HEK293 (cell line): ENCODE data around the gene WNT1.

Experiments
- EGR2 ChIP-seq: fragments of 450-650 bp; formaldehyde crosslinking; IDR thresholded peaks from 2 replicates; pipeline ENCODE4 v1.5.1; 2016; ENCODE audit warnings: low read depth, missing biosample characterization, missing genetic modification characterization
- GFI1B ChIP-seq: fragments of 450-650 bp; formaldehyde crosslinking; IDR thresholded peaks from 2 replicates; pipeline ENCODE4 v1.5.1; 2016; ENCODE audit warnings: missing biosample characterization, missing genetic modification characterization
- ZIC2 ChIP-seq: fragments of 450-650 bp; formaldehyde crosslinking; IDR thresholded peaks from 2 replicates; pipeline ENCODE4 v1.5.1; 2016; ENCODE audit warnings: missing biosample characterization, missing genetic modification characterization
- ZNF121 ChIP-seq: fragments of 450-650 bp; formaldehyde crosslinking; IDR thresholded peaks from 2 replicates; pipeline ENCODE4 v1.5.1; 2016; ENCODE audit warnings: missing biosample characterization, missing genetic modification characterization
- ZNF146 ChIP-seq: fragments of 450-650 bp; formaldehyde crosslinking; IDR thresholded peaks from 2 replicates; pipeline ENCODE4 v1.5.1; 2016; ENCODE audit warnings: missing biosample characterization, missing genetic modification characterization
- ZNF274 ChIP-seq, 2 experiments: fragments of 200-500 bp in 1 of 2; fragments of 450-650 bp in 1 of 2; sonication (Bioruptor generic) in 1 of 2; formaldehyde crosslinking in 1 of 2; IDR thresholded peaks; 2 replicates each; pipeline versions ENCODE4 v1.5.1 to v1.6.1; 2014 to 2016; ENCODE audit warnings: borderline replicate concordance in 1 of 2, inconsistent platforms in 1 of 2, low read length in 1 of 2, missing biosample characterization in 1 of 2, missing genetic modification characterization in 1 of 2
- ZNF292 ChIP-seq: fragments of 450-650 bp; formaldehyde crosslinking; IDR thresholded peaks from 2 replicates; pipeline ENCODE4 v1.5.1; 2016; ENCODE audit warnings: low read depth, missing biosample characterization, missing genetic modification characterization, borderline replicate concordance
- ZNF423 ChIP-seq: fragments of 450-650 bp; formaldehyde crosslinking; IDR thresholded peaks from 2 replicates; pipeline ENCODE4 v1.5.1; 2016; ENCODE audit warnings: missing biosample characterization, missing genetic modification characterization
- ZNF600 ChIP-seq: fragments of 450-650 bp; formaldehyde crosslinking; IDR thresholded peaks from 2 replicates; pipeline ENCODE4 v1.5.1; 2016; ENCODE audit warnings: missing biosample characterization, missing genetic modification characterization
- TF ChIP-seq, protein P1 (sequence below): fragments of 450-650 bp; formaldehyde crosslinking; IDR thresholded peaks from 2 replicates; pipeline ENCODE4 v1.5.1; 2016; ENCODE audit warnings: missing biosample characterization, missing genetic modification characterization
- TF ChIP-seq, protein P2 (sequence below): fragments of 450-650 bp; formaldehyde crosslinking; IDR thresholded peaks from 2 replicates; pipeline ENCODE4 v1.5.1; 2016; ENCODE audit warnings: missing biosample characterization, missing genetic modification characterization
- TF ChIP-seq, protein P3 (sequence below): fragments of 450-650 bp; formaldehyde crosslinking; IDR thresholded peaks from 2 replicates; pipeline ENCODE4 v1.5.1; 2016; ENCODE audit warnings: missing biosample characterization, missing genetic modification characterization
- TF ChIP-seq, protein P4 (sequence below): IDR thresholded peaks from 2 replicates; pipeline ENCODE4 v1.6.1; 2011; ENCODE audit warnings: mild to moderate bottlenecking, low read depth, low read length, borderline replicate concordance

DNA sequence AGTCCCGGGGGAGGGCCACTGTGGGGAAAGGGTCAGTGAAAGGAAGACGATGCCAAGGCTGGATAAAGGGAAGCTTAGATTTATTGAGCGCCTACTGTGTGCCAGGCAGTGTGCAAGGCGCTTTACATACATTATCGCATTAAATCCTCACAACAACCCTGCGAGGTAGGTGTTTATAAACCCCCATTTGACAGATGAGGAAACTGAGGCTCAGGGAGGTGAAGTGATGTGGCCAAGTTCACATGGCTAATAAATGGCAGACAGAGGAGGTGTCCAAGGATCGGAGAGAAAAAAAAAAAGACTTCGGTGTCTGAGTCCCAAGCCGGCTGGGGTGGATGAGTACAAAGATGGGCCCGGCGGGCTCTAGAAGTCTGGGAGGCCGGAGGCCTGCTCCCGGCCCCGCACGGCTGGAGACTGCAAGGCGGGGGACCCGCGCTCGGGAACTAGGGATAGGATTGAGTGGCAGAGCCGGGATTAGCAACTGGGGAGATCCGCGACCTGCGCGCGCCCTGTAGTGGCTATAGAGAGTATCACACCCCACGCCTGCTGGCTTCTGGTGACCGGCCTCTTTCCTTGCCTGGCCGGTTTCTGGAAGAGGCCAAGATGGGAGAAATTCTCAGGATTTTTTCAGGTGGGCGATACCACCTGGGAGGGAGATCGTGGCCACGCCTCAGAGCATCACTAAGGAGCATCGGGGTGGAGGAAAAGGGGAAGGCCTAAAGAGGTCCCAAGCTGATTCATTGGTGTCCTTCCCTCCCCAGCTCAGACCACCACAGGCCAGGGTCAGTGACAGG, 17.2 kb downstream of the WNT1 start:
- TF ChIP-seq ZNF146 (tag by site-specific recombination) (no peak), EGR2 (no peak), ZNF423 (tag by site-specific recombination) (no peak), GFI1B (tag by site-specific recombination) (no peak), ZNF292 (tag by site-specific recombination) (no peak), ZIC2 (no peak), ZNF121 (tag by site-specific recombination) (no peak), ZNF274 (IDR thresholded peaks at IDR 0.05; ENCODE audit: low read length) (no peak), ZNF274 (tag by site-specific recombination; IDR thresholded peaks at IDR 0.05; ENCODE audit: borderline replicate concordance) (no peak), ZNF600 (tag by site-specific recombination) (peak; percentile 78)
- TF ChIP-seq, protein P1, sequence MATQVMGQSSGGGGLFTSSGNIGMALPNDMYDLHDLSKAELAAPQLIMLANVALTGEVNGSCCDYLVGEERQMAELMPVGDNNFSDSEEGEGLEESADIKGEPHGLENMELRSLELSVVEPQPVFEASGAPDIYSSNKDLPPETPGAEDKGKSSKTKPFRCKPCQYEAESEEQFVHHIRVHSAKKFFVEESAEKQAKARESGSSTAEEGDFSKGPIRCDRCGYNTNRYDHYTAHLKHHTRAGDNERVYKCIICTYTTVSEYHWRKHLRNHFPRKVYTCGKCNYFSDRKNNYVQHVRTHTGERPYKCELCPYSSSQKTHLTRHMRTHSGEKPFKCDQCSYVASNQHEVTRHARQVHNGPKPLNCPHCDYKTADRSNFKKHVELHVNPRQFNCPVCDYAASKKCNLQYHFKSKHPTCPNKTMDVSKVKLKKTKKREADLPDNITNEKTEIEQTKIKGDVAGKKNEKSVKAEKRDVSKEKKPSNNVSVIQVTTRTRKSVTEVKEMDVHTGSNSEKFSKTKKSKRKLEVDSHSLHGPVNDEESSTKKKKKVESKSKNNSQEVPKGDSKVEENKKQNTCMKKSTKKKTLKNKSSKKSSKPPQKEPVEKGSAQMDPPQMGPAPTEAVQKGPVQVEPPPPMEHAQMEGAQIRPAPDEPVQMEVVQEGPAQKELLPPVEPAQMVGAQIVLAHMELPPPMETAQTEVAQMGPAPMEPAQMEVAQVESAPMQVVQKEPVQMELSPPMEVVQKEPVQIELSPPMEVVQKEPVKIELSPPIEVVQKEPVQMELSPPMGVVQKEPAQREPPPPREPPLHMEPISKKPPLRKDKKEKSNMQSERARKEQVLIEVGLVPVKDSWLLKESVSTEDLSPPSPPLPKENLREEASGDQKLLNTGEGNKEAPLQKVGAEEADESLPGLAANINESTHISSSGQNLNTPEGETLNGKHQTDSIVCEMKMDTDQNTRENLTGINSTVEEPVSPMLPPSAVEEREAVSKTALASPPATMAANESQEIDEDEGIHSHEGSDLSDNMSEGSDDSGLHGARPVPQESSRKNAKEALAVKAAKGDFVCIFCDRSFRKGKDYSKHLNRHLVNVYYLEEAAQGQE (tag by site-specific recombination): no peak
- TF ChIP-seq, protein P2, sequence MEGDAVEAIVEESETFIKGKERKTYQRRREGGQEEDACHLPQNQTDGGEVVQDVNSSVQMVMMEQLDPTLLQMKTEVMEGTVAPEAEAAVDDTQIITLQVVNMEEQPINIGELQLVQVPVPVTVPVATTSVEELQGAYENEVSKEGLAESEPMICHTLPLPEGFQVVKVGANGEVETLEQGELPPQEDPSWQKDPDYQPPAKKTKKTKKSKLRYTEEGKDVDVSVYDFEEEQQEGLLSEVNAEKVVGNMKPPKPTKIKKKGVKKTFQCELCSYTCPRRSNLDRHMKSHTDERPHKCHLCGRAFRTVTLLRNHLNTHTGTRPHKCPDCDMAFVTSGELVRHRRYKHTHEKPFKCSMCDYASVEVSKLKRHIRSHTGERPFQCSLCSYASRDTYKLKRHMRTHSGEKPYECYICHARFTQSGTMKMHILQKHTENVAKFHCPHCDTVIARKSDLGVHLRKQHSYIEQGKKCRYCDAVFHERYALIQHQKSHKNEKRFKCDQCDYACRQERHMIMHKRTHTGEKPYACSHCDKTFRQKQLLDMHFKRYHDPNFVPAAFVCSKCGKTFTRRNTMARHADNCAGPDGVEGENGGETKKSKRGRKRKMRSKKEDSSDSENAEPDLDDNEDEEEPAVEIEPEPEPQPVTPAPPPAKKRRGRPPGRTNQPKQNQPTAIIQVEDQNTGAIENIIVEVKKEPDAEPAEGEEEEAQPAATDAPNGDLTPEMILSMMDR (tag by site-specific recombination): peak; percentile 68
- TF ChIP-seq, protein P3, sequence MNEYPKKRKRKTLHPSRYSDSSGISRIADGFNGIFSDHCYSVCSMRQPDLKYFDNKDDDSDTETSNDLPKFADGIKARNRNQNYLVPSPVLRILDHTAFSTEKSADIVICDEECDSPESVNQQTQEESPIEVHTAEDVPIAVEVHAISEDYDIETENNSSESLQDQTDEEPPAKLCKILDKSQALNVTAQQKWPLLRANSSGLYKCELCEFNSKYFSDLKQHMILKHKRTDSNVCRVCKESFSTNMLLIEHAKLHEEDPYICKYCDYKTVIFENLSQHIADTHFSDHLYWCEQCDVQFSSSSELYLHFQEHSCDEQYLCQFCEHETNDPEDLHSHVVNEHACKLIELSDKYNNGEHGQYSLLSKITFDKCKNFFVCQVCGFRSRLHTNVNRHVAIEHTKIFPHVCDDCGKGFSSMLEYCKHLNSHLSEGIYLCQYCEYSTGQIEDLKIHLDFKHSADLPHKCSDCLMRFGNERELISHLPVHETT (tag by site-specific recombination): no peak
- TF ChIP-seq, protein P4, sequence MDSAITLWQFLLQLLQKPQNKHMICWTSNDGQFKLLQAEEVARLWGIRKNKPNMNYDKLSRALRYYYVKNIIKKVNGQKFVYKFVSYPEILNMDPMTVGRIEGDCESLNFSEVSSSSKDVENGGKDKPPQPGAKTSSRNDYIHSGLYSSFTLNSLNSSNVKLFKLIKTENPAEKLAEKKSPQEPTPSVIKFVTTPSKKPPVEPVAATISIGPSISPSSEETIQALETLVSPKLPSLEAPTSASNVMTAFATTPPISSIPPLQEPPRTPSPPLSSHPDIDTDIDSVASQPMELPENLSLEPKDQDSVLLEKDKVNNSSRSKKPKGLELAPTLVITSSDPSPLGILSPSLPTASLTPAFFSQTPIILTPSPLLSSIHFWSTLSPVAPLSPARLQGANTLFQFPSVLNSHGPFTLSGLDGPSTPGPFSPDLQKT: no peak
